Left lung (tissue), 10 donors: ENCODE measurements around the gene BNC2. TPM values are rescaled to one million over a fixed set of nuclear protein-coding genes. Genes with fewer than 3 reads are reported as not detected.

Experiments used
- ATAC-seq: fragments of 200-7000 bp; cut with Tn5 transposase; one replicate; pipeline ENCODE4 v1.9.1; 2020; ENCODE audit warnings: moderate library complexity
- DNase-seq, 4 donors: peaks; one replicate each; pipeline ENCODE4 v3.0.0-alpha.2; 2013 to 2020
- H3K27ac ChIP-seq, 2 donors: fragments of 200-600 bp; sonication (generic) in 1 of 2; one replicate each; pipeline versions ENCODE4 v1.5.0 to v1.8.0; 2020 to 2021
- H3K27me3 ChIP-seq, 2 donors: fragments of 200-600 bp; sonication (generic) in 1 of 2; one replicate each; pipeline versions ENCODE4 v1.5.0 to v1.8.0; 2020 to 2021
- H3K36me3 ChIP-seq, 2 donors: fragments of 200-600 bp; sonication (generic) in 1 of 2; one replicate each; pipeline versions ENCODE4 v1.5.0 to v1.8.0; 2020 to 2021
- H3K4me1 ChIP-seq, 2 donors: fragments of 200-600 bp; one replicate each; pipeline ENCODE4 v1.8.0; 2021
- H3K4me3 ChIP-seq, 2 donors: fragments of 200-600 bp; sonication (generic) in 1 of 2; one replicate each; pipeline versions ENCODE4 v1.5.0 to v1.8.0; 2020 to 2021; ENCODE audit warnings: mild to moderate bottlenecking in 1 of 2
- H3K9me3 ChIP-seq, 2 donors: fragments of 200-600 bp; sonication (generic) in 1 of 2; one replicate each; pipeline versions ENCODE4 v1.5.0 to v1.8.0; 2020 to 2021
- intact Hi-C, 2 donors: fragments of 100-400 bp; cut with DNase I; formaldehyde crosslinking; loops; one replicate each; pipeline versions ENCODE4 v1.11.2 to v1.14.2; 2022
- polyA plus RNA-seq, 6 donors: library from polyadenylated mRNA; unstranded; fragments of 120-200 nt; gene quantifications; one replicate each; pipeline ENCODE4 v1.2.1, GENCODE V29; 2013; ENCODE audit not compliant: insufficient read length in 6 of 6
- total RNA-seq, 2 donors: library from RNA; stranded (reverse); fragmentation: NEBNext Ultra II Directional; extraction: Animal tissue kit (Norgen Biotek cat#: 25700); gene quantifications; one replicate each; pipeline ENCODE4 v1.2.1, GENCODE V29; 2021
- TF ChIP-seq, protein P1 (sequence below), 2 donors: fragments of 200-600 bp; sonication (generic) in 1 of 2; IDR thresholded peaks; one replicate each; pipeline versions ENCODE4 v1.5.0 to v1.8.0; 2021; ENCODE audit warnings: antibody characterized with exemption in 2 of 2
- donor health status: DM: no; HTN: yes; CAD: no.
- donor health status: DM: no; HTN: no; CAD: no.

Gene BNC2
- total and polyA plus RNA-seq, 8 donors, result 9.6 to 19.3 (median 12.9) TPM

DNA sequence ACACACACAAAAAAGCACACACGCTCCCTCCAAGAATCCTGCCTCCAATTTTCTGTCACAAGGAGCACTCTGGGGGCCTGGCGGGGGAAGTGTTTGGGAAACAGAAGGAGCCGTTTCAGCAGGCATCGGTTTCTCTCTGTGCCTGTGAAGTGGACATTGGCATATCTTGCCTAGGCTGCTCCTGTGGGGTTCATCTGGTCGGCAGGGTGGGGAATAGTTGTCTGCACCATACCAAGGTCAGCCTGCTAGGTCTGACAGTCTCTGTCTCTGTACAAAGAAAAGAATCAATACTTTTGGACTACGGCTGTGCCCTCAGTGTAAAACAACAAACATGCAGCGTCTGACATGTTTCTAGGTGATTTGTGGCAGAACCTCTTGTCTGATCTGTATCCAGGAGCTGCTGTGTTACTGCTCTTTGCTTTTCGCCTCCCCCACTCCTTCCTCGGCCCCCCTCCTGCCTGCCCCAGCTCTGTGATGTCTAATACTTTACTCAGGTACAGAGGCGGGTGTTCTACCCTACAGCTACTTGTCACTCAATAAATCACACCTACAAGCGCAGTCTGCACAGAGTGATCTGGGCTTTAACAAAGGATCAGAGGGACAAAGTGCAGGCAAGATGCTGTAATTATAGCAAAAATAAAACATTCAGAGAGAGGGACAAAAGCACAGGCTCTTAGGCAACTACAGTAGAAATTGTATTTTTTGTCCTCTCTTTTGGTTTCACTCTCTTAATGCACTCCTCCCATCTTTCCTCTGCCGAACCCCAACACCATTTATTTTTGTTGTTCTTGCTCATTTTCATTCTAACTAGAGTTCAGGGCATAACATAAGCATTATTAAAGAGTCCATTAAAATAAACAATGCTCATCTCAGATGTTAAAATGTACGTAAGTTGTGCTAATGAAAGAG is 216.7 kb downstream of the BNC2 start:
- Histone ChIP-seq H3K4me3 (no peak overlapping the region), H3K27me3 (no peaks in the 10 kb centered on the region), H3K27ac (peak overlapping the region in 1 of 2 donors; percentile 36), H3K9me3 (no peaks in the 10 kb centered on the region), H3K36me3 (no peaks in the 10 kb centered on the region), H3K4me1 (no peaks in the 10 kb centered on the region)
- intact Hi-C loops, result no loop called here
- peak; percentile 18 for ATAC-seq
- peak in 2 of 4 donors; percentile 45 to 53 for DNase-seq
- TF ChIP-seq, protein P1, sequence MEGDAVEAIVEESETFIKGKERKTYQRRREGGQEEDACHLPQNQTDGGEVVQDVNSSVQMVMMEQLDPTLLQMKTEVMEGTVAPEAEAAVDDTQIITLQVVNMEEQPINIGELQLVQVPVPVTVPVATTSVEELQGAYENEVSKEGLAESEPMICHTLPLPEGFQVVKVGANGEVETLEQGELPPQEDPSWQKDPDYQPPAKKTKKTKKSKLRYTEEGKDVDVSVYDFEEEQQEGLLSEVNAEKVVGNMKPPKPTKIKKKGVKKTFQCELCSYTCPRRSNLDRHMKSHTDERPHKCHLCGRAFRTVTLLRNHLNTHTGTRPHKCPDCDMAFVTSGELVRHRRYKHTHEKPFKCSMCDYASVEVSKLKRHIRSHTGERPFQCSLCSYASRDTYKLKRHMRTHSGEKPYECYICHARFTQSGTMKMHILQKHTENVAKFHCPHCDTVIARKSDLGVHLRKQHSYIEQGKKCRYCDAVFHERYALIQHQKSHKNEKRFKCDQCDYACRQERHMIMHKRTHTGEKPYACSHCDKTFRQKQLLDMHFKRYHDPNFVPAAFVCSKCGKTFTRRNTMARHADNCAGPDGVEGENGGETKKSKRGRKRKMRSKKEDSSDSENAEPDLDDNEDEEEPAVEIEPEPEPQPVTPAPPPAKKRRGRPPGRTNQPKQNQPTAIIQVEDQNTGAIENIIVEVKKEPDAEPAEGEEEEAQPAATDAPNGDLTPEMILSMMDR (IDR thresholded peaks at IDR 0.05), result no peak

DNA sequence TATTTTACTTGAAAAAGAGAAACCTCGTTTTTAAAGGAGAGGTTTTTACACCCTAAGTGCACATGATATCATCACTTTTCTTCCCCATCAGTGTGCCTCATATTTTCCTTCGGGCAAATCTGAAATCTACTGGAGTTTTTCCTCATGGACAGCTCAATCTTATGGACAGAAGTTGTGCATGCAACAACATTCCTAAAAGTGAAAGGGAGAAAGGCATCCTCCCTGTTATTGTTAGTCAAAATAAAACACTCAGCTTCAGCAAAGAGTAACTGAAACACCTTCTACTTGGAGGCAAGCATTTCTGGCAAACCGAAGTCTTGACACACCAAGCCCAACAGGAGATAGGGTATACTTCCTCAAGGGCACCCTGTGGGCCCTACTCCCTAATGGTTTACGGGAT is 217.9 kb downstream of the BNC2 start:
- H3K4me1 ChIP-seq, result no peaks in the 10 kb centered on the region
- H3K27me3 ChIP-seq, result no peaks in the 10 kb centered on the region
- TF ChIP-seq, protein P1 (IDR thresholded peaks at IDR 0.05), result no peak
- intact Hi-C loops, result no loop called here
- H3K4me3 ChIP-seq, result no peak overlapping the region
- ATAC-seq (no peak), DNase-seq (no peak)
- peak overlapping the region in 1 of 2 donors; percentile 34 for H3K27ac ChIP-seq
- no peaks in the 10 kb centered on the region for H3K9me3 ChIP-seq
- no peaks in the 10 kb centered on the region for H3K36me3 ChIP-seq

- intact Hi-C loops, result no loop called here
- no peak for DNase-seq
- Histone ChIP-seq H3K36me3 (no peaks in the 10 kb centered on the region), H3K27ac (no peak overlapping the region), H3K27me3 (no peaks in the 10 kb centered on the region), H3K4me1 (no peaks in the 10 kb centered on the region), H3K4me3 (no peak overlapping the region), H3K9me3 (no peaks in the 10 kb centered on the region)
- ATAC-seq, result no peak
- TF ChIP-seq, protein P1 (IDR thresholded peaks at IDR 0.05), result no peak
Observed at GRCh38 chr9:16651446-16651964, 219.0 kb downstream of the BNC2 start.

GRCh38 chr9:16645970-16646369 is 224.5 kb downstream of the BNC2 start:
- TF ChIP-seq, protein P1 (IDR thresholded peaks at IDR 0.05), result no peak
- no peak overlapping the region for H3K27ac ChIP-seq
- DNase-seq, result no peak
- intact Hi-C loops, result no loop called here
- no peaks in the 10 kb centered on the region for H3K27me3 ChIP-seq
- no peaks in the 10 kb centered on the region for H3K4me1 ChIP-seq
- H3K9me3 ChIP-seq, result no peaks in the 10 kb centered on the region
- ATAC-seq, result no peak
- H3K36me3 ChIP-seq, result no peaks in the 10 kb centered on the region
- no peak overlapping the region for H3K4me3 ChIP-seq

DNA sequence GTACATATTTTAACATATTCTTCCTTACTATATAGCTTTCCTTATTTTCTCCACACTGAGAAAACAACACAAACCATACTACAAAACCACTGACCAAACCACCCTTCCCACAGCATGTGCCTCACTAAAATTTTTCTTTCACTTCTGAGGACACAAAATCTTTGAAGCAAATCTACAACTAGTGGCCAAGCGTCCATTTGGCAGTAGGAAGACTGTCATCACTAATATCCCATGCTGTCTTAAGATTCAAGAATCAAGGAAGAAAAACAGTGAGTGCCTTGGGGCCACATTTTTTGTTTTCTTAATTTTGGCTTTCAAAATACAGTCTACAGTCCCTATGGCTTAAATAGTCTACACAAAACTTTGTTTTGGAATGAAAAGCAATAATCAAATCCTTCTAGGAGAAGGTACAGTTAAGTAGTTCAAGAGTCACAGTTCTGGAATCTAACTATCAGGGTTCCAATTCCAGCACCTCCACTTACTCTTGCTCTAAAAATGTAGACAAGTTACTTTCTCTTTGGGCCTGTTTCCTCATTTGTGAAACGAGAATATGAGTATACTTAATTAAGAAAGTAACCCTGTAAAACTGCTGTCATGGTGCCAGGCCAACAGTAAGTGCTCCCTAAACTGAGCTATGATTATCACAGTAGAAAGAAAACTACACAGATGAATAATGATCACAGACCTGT is 227.9 kb downstream of the BNC2 start:
- Histone ChIP-seq H3K36me3 (no peaks in the 10 kb centered on the region), H3K4me3 (no peak overlapping the region), H3K27me3 (no peaks in the 10 kb centered on the region), H3K9me3 (no peaks in the 10 kb centered on the region), H3K27ac (no peak overlapping the region), H3K4me1 (no peaks in the 10 kb centered on the region)
- TF ChIP-seq, protein P1 (IDR thresholded peaks at IDR 0.05), result no peak
- intact Hi-C loops, result no loop called here
- ATAC-seq, result no peak
- no peak for DNase-seq
